VCaP (cell line): ENCODE data around the gene CNOT6.

Experiments
- H3K27ac ChIP-seq: fragments of 450-650 bp; 2 replicates; pipeline ENCODE4 v1.5.1; 2017
- CTCF ChIP-seq: fragments of 450-650 bp; conservative IDR thresholded peaks from 2 replicates; pipeline ENCODE4 v1.5.1; 2017; ENCODE audit warnings: mild to moderate bottlenecking, moderate library complexity

CNOT6 gene

GRCh38 chr5:180605554-180606214 is 111.5 kb downstream of the CNOT6 start:
- no peak overlapping the region for H3K27ac ChIP-seq

GRCh38 chr5:180606215-180606785 is 112.1 kb downstream of the CNOT6 start:
- peak; percentile 59 for TF ChIP-seq CTCF

More at GRCh38 chr5:180605554-180606214, 111.5 kb downstream of the CNOT6 start:
- peak; percentile 95 for TF ChIP-seq CTCF

GRCh38 chr5:180607861-180608571 is 113.8 kb downstream of the CNOT6 start:
- peak overlapping the region; percentile 39 for H3K27ac ChIP-seq

More at GRCh38 chr5:180606215-180606785, 112.1 kb downstream of the CNOT6 start:
- no peak overlapping the region for H3K27ac ChIP-seq

GRCh38 chr5:180608572-180609310 is 114.6 kb downstream of the CNOT6 start:
- peak overlapping the region; percentile 39 for H3K27ac ChIP-seq
- TF ChIP-seq CTCF: no peak

More at GRCh38 chr5:180607861-180608571, 113.8 kb downstream of the CNOT6 start:
- no peak for TF ChIP-seq CTCF

- TF ChIP-seq CTCF: no peak
- no peak overlapping the region for H3K27ac ChIP-seq
Measured at GRCh38 chr5:180609386-180609785, 115.2 kb downstream of the CNOT6 start.

- H3K27ac ChIP-seq: no peak overlapping the region
- TF ChIP-seq CTCF: no peak
Measured at GRCh38 chr5:180609817-180610550, 115.8 kb downstream of the CNOT6 start.
